ENCODE measurements around the gene HHAT.
A peak's percentile ranks its signal among the peaks of the same experiment; 100 is the strongest.

The HHAT gene

DNA sequence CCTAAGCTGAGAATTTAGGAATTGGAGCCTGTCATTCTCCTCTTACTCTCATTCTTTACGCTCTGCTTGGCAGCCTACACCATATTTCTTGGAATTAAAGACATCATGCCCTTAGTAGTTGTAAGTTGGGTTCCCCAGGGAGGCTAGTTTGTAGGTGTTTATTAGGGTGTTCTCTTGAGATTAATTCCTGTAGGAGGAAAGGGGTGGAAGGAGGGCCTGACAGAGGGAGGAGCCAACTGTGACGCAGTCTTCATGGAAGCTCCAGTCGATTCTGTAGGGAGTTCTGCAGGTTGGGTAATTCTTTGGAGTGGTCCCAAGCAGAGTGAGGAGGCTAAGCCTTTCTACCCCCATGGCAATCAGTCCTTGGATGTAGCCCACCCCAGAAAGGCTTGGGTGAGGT is 111.4 kb downstream of the HHAT start:
- no peak for DNase-seq (ENCODE audit: low read depth in 2 of 2)

- DNase-seq (ENCODE audit: low read depth in 2 of 2) = no peak
Observed at GRCh38 chr1:210441028-210441427, 112.3 kb downstream of the HHAT start.

DNA sequence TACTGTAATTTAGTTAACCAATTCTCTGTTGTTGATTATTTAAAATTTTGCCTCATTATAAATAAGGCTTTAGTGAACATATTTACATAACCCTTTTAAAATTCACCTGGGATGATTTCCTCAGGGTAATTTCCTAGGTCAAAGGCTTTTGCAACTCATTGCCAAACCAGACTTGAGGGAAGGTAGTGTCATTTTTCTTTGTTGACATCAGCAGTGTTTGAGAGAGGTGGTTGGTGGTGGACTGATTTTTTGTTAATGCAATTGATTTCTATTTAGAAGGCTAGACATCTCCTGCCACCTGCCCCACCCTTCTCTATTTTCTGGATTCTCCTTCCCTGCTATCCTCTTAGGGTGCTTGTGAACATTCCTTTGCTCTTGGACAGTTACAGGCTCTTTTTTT is 116.8 kb downstream of the HHAT start:
- DNase-seq (ENCODE audit: low read depth in 2 of 2) = no peak

DNA sequence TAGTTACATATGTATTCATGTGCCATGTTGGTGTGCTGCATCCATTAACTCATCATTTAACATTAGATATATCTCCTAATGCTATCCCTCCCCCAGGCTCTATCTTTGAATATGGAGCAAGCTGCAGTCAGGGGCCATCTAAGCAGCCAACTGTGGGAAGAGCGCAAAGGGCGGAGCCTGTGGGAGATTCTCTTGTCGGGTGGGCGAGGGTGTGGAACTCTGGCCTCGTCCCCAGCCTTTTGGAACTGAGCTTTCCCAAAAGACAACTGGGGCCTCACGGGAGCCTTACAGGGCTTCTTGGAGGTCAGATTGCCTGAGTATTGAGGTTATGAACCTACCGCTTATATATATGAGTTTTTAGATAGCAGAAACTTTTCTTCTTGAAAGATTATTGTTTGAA is 117.2 kb downstream of the HHAT start:
- no peak for DNase-seq (ENCODE audit: low read depth in 2 of 2)

GRCh38 chr1:210446479-210446878 is 117.8 kb downstream of the HHAT start:
- peak; percentile 84 to 87 for DNase-seq (ENCODE audit: low read depth in 2 of 2)

DNA sequence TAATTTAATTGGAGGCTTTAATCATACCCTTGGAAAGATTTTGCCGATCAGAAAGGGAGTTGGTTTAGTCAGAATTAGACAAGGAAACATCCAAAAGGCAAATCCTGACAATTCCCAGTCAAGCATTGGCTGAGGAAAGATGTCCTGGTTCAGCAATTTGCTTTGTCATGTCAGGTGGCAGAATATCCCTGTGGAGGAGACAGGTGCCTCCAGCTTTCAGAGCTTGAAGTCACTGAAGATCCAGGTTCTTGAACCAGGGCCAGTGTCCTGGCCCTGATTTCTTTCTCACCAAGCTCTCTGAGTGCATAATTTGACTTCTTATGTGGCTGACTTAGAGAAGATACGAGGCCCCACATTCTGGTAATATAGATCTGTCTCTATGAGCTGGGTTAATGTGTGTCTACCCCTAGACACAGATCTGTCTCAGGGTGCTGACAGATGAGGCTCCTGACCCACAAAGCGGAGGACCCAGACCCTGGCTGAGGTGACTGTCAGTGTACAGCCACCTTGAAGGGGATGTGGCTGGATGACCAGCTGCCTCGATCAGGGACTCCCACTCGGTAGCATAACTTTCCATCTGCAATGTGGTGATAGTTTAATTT is 118.9 kb downstream of the HHAT start:
- no peak for DNase-seq (ENCODE audit: low read depth in 2 of 2)

GRCh38 chr1:210448297-210448892 is 119.7 kb downstream of the HHAT start:
- DNase-seq (ENCODE audit: low read depth in 2 of 2) = no peak

GRCh38 chr1:210455840-210456603 is 127.3 kb downstream of the HHAT start:
- no peak for DNase-seq (ENCODE audit: low read depth in 2 of 2)

GRCh38 chr1:210456731-210457255 is 128.1 kb downstream of the HHAT start:
- DNase-seq (ENCODE audit: low read depth in 2 of 2) = no peak

- DNase-seq (ENCODE audit: low read depth in 2 of 2) = no peak
Observed at GRCh38 chr1:210457568-210457967, 128.9 kb downstream of the HHAT start.

- no peak for DNase-seq (ENCODE audit: low read depth in 2 of 2)
Observed at GRCh38 chr1:210464519-210465039, 135.9 kb downstream of the HHAT start.

GRCh38 chr1:210465150-210465549 is 136.4 kb downstream of the HHAT start:
- DNase-seq (ENCODE audit: low read depth in 2 of 2) = no peak

DNA sequence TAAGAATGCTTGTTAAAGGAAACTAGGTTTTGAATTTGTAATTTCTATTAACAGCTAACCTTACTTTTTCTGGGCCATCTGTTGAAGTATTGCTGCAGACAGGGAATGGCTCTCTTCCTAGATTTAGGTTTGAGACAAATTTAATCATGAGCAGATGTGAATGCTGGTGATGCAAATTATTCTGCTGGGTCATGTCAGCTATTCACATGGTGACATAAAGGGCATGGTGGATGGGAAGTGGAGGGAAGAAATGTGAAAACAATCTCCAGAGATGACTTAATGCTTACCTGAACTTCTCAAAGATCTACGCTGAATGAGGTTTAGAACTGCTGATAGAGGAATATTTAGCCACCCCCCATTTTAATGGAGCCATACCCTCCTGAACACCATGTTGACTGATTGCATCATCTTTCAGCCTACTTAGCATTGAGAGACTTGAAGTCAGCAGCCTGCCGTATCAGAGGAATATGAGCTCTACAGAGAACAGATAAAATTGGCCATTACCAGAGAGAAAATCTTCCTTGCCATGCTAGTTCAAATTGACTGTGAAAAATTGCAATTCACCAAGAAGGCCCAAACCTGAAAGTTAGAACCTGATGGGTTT is 138.8 kb downstream of the HHAT start:
- DNase-seq (ENCODE audit: low read depth in 2 of 2) = no peak

DNA sequence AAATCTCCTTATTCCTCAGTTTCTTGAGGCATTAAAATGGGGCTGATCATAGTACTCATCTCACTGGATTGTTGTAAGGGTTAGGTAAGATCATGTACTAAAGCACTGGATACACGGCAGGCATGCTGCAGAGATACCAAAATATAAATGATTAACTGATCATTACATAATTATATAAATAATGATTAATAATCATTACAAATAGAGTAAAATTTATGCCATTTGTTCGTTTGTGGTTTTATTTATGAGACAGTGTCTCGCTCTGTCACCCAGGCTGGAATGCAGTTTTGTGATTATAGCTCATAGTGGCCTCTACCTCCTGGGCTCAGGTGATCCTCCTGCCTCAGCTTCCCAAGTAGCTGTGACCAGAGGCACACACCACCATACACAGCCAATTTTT is 140.7 kb downstream of the HHAT start:
- DNase-seq (ENCODE audit: low read depth in 2 of 2) = no peak

GRCh38 chr1:210475321-210475720 is 146.6 kb downstream of the HHAT start:
- no peak for DNase-seq (ENCODE audit: low read depth in 2 of 2)

DNA sequence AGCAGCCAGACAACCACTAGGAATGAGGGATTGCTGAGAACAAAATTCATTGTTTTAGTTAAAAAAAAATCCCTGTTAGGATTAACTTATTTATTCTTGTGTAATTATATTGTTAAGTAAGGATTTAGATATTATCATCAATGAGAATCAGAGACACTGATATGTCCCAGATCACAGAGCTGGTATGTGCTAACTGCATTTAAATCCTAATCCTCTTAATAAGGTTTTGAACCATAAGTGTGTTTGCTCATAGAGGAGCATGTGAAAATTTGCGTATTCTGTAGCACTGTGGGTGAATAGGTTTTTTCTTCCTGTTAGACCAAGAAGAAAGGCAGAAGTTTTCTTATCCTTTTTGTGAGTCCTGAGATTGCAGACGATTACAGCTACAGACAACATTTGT is 147.1 kb downstream of the HHAT start:
- no peak for DNase-seq (ENCODE audit: low read depth in 2 of 2)

GRCh38 chr1:210476730-210477129 is 148.0 kb downstream of the HHAT start:
- DNase-seq (ENCODE audit: low read depth in 2 of 2) = no peak

GRCh38 chr1:210477328-210477924 is 148.7 kb downstream of the HHAT start:
- DNase-seq (ENCODE audit: low read depth in 2 of 2) = no peak

DNA sequence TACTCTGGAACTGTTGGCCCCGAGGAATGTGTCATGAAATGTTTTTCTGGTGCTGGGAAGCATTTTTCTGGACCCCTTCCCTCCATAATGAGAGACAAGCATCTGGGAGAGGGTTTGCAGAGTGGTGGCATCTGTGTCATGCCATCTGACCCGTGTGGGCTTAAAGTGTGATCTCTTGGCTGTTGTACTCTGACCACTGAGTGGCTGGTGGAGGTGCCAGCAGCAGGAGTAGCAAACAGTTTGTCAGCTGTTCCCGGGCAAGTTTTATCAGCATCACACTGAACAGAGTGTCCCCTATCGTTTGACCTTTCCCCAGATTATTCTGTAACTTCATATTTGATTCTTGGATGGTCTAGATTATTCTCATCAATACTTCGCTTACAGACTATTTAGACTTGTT is 150.1 kb downstream of the HHAT start:
- DNase-seq (ENCODE audit: low read depth in 2 of 2) = no peak

GRCh38 chr1:210482491-210482890 is 153.8 kb downstream of the HHAT start:
- no peak for DNase-seq (ENCODE audit: low read depth in 2 of 2)

- DNase-seq (ENCODE audit: low read depth in 2 of 2) = no peak
Observed at GRCh38 chr1:210482945-210483617, 154.4 kb downstream of the HHAT start.
